Measurements from ENCODE around the gene HTRA3.
A peak's percentile ranks its signal among the peaks of the same experiment; 100 is the strongest.

Gene HTRA3

DNA sequence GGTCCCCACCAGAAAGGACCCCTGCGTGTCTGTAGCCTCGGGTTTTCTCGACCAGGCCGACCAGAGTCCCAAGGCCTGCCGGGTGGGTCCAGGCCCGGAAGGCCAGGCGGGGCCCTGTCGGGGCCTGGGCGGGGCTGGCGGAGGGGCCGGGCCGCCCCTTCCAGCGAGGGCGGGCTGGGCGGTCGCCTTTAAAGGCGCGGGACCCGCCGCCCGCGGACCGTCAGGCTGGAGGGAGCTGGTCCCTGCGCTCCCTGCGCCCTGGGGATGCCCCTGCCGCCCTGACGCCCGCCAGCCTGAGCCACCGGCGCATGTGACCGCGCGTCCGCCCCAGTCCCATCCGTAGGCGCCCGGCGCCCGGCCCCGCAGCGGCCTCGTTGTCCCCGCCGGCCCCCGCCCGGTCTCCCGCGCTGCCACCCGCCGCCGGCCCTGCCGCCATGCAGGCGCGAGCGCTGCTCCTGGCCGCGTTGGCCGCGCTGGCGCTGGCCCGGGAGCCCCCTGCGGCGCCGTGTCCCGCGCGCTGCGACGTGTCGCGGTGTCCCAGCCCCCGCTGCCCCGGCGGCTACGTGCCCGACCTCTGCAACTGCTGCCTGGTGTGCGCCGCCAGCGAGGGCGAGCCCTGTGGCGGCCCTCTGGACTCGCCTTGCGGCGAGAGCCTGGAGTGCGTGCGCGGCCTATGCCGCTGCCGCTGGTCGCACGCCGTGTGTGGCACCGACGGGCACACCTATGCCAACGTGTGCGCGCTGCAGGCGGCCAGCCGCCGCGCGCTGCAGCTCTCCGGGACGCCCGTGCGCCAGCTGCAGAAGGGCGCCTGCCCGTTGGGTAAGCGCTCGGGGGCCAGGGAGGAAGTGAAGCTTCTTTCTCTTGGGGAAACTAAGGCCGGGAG is at the start of gene HTRA3:
TSS of gene HTRA3 (plus strand) at position 220 of the 883 bp plus-strand sequence. CDS start at position 435, 215 bp downstream.
- peak; percentile 72 for DNase-seq (ENCODE audit: low spot score)

DNA sequence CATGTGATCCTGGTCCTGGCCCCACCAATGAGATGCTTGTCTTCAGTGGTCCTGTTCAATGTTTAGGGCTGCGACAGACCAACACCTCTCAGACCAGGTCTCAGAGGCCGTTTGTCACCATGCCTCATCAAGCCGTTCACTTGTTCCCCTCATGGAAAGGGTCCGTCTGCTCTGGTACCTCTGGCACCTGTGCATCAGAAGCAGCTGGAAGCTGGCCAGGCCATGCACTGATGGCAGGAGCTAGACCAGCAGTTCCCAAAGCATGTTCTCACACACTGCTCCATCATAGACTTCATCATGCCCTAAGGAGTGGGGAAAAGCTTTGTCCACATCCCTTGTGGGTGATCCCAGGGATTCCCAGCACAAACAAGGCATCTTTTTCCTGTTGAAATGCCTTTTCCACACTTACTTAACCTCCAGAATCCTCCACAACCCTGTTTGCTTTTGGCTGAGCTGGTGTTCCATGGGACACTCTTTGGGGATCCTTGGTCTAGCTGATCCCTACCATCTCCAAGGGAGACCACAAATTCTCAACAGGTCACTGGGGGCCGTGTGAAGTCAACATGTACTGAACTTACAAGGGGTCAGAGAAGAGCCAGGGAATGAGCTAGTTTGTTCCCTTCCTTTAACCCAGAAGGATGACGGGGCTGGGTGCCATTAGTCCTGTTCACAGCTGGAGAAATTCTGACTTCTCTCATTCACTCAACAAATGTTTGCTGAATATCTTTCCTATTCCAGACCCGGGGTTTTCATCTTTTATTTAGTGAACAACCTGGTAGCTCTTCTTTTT is 48.7 kb upstream of the HTRA3 start:
- no peak for DNase-seq (ENCODE audit: low spot score)

DNA sequence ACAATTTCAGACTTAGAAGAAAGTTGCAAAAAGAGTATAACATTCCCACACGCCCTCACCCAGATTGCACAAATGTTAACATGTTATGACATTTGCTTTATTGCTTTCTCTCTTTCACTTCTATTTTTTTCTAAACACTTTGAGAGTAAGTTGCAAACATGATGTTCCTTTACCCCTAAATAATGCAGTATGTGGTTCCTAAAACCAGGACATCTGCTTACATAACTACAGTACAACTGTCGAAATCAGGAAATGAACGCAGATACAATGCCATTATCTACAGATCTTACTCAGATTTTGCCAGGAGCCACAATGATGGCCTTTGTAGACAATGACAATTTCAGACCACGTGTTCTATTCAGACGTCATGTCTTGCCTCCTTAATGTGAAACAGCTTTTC is 48.1 kb upstream of the HTRA3 start:
- DNase-seq (ENCODE audit: low spot score) = peak; percentile 35

DNA sequence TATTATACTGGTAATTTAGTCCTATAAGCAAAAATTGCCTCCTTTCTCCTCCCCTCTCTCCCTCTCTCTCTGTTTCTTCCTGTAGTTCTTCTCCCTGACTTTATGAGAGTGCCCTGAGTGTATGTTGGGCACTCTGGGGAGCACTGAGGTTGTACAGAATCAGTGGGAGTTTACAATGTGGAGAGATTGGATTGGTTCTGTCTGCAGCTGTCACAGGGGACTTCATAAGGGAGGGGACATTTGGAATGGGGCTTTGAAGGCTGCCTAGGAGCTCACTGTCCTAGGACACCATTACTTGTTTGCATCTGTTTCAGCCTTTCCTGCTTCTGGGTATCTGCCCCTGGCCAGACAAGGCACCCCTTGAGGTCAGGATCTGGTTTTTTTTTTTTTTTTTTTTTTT is 47.6 kb upstream of the HTRA3 start:
- no peak for DNase-seq (ENCODE audit: low spot score)

DNA sequence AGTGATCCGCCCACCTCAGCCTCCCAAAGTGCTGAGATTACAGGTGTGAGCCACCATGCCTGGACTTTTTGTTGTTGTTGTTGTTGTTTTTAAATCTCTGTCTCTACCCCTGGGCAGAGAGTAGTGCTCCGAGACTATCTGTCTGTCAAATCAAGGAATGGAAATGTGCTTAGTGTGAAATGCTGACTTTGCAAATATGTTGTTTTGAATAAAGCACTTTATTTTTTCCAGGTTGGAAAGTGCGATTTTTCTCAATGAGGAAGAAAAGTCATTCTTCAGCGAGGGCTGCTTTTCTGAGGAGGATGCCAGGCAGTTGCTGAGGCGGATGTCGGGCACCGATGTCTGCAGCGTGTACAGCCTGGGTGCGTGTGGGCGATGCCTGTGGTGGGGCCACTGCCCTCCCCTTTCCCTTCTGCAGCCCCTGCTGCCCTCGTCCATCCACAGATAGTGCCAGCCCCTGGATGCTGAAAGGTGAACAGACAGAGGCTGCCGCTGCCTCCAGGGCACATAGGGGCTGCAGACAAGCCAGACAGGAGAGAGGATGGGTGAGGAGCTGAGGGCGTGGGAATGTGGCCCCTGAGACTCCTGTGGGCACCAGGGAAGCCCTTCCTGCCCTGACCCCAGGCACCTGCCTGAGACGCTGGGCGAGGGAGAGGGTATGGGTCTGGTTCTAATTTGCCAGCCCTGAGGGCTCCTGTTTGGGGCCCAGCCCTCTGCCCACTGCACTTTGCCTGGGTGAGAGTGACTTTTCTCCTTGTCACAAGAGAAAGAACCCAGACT is 46.8 kb upstream of the HTRA3 start:
- no peak for DNase-seq (ENCODE audit: low spot score)

DNA sequence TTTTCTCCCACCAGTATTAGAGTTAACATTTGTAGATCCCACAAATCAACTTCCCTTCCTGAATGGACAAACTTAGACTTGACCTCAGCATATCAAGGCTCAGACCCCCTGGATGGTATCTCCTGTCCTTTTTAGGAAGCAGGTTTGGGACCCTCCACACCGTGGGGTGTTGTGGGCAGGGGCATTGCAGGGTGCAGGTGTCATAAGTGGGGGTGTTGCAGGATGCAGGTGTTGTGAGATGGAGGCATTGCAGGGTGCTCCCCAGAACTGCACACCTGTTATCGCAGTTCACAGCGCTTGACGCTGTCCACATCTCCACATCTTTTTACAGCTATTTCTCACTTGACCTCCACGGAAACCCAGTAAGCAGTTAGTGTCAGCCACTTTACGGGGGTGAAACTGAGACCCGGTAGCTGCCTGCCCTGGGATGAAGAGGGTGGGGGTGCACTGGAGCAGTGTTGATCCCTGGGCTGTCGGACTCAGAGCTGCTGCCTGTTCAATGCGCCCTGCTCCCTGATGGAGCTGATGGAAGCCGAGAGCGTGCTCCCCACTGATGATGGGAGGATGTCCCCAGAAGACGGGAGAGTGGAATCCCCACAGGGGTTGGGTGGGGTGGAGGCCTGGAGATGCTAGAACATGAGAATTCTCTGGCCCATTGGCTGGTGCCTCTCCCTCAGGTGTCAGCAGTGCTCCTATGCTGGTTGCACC is 45.1 kb upstream of the HTRA3 start:
- no peak for DNase-seq (ENCODE audit: low spot score)

DNA sequence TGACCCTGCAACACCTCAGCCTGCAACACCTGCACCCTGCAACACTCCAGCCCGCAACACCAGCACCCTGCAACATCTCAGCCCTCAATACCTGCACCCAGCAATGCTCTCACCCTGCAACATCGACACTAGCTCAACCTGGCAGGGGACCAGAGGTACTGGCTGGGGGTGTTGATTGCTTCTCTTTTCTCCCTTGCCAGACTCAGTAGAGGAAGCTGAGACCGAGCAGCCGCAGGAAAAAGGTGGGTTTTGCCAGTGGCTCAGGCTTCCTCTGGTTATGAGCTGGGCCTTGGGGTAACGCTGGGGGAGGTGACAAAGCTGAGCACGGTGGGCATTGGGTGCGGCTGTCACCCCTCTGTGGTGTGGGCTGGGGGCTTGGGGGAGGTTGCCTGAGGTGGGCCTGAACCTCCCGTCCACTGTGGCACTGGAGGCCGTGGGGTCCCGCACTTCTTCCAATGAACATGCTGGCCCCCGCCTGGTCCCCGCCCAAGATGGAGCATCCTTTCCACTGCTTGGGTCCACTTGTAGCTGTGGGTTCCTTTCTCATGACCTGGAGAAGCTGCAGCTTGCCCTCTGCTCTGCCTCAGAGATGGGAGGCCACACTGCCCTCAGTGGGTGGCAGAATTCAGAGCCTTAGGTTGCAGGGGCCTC is 44.5 kb upstream of the HTRA3 start:
- no peak for DNase-seq (ENCODE audit: low spot score)

DNA sequence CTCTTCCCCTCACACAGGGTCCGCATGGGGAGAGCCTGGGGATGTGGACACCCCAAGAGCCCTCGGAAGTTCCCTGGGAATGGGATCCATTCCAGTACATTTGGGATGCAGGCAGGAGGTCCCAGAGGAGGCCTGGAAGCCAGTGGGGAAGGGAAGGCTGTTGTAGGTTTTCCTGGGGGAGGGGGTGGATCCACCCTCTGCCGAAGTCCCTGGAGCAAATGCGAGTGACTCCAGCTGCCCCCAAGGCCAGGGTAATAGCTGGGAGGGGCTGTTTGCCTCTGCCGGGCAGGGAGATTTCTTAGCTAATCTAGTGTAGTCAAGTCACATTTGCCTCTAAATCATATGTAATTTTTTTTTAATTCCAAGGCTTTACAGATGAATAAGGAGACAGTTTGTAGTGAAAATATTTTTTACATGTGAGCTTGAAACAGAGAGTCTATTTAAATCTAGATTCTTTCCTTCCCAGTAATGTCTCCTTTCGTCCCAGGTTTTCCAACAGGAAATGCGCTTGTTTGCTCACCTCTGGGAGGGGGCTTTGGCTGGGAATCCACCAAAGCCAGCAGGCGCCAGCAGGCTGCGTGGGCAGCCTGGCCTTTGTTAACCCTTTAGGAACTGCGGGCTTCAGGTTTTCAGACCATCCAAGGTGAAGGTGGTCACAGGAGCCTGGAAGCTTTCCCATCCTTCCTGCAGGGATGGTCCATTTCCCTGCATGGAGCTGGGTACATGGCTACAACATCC is 43.7 kb upstream of the HTRA3 start:
- DNase-seq (ENCODE audit: low spot score) = no peak

DNA sequence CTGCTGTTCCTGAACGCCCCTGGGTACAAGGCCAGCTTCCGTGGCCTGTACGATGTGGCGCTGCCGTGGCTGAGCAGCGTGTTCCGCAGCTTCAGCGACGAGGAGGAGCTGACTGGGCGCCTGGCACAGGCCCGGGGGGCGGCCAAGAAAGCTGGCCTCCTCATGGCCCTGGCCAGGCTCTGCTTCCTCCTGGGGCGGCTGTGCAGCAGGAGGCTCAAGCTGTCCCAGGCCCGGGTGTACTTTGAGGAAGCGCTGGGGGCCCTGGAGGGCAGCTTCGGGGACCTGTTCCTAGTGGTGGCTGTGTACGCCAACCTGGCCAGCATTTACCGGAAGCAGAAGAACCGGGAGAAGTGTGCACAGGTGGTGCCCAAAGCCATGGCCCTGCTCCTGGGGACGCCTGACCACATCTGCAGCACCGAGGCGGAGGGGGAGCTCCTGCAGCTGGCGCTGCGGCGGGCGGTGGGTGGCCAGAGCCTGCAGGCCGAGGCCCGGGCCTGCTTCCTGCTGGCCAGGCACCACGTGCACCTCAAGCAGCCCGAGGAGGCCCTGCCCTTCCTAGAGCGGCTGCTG is 42.3 kb upstream of the HTRA3 start:
- no peak for DNase-seq (ENCODE audit: low spot score)

DNA sequence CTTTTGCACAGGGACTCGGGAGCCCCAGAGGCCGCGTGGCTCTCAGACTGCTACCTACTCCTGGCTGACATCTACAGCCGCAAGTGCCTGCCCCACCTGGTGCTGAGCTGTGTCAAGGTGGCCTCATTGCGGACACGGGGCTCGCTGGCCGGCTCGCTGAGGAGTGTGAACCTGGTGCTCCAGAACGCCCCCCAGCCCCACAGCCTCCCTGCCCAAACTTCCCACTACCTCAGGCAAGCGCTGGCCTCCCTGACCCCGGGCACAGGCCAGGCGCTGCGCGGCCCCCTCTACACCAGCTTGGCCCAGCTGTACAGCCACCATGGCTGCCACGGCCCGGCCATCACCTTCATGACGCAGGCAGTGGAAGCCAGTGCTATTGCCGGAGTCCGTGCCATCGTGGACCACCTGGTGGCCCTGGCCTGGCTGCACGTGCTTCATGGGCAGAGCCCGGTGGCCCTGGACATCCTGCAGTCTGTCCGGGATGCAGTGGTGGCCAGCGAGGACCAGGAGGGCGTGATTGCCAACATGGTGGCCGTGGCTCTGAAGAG is 41.7 kb upstream of the HTRA3 start:
- no peak for DNase-seq (ENCODE audit: low spot score)

DNA sequence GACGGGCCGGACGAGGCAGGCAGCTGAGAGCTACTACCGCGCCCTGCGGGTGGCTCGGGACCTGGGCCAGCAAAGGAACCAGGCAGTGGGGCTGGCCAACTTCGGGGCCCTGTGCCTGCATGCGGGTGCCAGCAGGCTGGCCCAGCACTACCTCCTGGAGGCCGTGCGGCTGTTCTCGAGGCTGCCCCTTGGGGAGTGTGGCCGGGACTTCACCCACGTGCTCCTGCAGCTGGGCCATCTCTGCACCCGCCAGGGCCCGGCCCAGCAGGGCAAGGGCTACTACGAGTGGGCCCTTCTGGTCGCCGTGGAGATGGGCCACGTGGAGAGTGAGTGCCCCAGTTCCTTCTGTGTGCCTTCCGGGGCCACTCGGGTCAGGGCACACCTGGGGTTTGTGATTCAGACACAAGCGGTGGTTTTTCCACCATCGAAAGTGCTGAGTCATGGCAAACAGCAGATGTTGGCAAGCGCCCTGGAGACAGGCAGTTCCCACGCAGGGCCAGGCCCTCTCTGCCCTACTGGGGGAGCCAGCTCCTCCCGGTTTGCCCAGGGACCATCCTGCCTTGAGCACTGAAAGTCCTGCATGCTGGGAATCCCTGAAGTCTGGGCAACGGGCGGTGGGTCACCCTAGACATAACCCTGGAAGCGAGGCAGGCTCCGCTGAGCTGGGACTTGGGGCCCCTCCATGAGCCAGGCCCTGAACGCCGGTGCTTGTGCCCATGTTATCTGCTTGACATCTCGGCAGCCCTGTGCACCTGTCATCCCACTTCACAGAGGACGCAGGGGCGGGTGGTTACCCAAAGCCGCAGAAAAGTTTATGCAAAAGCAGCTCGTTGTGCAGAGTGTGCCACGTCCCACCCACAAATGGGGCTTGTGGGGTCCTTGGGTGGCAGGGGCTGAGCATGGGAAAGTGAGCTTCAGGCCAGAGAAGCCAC is 41.0 kb upstream of the HTRA3 start:
- peak; percentile 80 for DNase-seq (ENCODE audit: low spot score)

DNA sequence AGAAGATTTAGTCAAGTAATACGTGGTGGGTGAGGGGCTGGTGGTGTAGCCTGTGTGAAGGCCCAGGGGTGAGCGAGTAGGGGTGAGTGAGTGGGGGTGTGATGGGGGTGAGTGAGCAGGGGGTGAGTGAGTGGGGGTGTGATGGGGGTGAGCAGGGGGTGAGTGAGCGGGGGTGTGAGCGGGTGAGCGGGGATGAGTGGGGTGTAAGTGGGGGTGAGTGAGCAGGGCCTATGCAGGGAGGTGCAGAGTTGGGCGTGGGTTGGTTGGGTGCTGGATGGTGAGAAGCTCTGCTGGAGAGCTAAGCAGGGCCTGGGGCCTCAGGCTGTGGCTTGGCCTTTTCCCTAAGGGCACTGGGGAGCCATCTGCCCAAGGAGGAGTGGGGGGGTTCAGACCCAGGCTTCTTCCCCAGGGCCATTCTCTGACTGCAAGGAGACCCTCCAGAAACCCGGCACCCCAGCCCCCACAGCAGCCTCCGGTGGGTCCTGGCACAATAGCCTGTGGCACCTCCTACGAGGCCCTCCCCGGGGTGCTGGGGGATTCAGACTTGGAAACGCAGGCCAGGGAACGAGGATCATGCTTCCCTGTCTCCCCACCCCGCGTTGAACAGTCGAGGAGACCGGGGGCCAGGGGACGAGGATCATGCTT is 40.1 kb upstream of the HTRA3 start:
- DNase-seq (ENCODE audit: low spot score) = no peak

DNA sequence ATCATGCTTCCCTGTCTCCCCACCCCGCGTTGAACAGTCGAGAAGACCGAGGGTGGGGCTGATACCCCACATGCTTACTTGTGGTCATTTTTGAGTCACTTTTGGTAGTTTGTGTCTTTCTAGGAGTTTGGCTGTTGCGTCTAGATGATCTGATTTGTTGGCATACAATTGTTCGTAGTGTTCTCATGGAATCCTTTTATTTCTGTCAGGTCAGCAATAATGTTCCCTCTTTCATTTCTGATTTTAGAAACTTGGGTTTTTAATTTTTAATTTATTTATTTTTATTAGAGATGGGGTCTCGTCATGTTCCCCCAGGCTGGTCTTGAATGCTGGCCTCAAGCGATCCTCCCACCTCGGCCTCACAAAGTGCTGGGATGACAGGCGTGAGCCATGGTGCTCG is 39.5 kb upstream of the HTRA3 start:
- DNase-seq (ENCODE audit: low spot score) = no peak

DNA sequence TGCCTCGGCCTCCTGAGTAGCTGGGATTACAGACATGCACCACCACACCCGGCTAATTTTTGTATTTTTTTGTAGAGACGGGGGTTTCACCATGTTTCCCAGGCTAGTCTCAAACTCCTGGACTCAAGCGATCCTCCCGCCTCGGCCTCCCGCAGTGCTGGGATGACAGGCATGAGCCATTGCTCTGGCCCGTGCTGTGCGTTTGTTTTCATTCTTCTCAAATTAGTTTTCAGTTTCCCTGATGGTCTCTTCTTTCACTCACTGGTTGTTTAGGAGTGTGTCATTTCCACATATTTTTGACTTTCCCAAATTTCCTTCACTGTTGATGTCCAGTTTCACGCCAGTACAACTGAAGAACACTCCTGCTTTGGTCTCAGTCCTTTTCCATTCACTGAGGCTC is 38.7 kb upstream of the HTRA3 start:
- no peak for DNase-seq (ENCODE audit: low spot score)

DNA sequence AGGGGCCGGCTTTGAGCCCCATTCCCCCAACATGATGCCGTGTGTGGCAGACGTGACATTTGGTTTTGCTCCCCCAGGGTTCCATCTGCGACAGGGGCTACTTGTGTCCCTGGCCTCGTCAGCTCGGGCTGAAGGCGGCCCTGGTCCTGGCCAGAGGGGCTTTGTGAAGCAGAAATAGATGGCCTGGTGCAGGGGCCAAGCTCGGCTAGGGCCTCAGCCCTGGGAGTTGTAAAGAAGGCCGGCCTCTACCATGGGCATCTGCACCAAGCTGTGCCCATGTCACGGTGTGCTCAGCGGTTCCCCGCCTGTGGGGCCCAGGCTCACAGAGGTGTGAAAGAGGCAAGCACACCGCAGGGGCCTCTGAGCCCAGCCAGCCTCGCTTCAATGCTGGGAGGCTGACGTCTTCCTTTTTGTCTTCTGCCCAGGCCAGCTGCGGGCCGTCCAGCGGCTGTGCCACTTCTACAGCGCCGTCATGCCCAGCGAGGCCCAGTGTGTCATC is 38.0 kb upstream of the HTRA3 start:
- DNase-seq (ENCODE audit: low spot score) = no peak

DNA sequence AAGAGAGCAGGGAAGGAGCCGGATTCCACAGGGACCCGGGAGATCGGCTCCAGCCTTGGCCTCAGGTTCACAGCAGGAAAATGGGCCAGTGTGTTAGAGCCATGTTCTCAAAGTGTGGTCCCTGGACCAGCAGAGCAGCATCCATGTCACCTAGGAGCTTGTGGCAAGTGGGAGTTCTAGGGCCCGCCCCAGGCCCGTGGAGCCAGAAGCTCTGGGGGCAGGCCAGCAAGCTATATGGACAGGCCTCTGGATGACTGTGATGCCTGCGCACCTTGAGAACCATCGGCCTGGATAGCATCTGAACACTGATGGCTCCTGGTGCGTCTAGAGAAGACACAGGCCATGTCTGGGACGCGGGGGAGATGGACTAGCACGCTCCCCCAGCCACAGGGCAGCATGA is 36.8 kb upstream of the HTRA3 start:
- no peak for DNase-seq (ENCODE audit: low spot score)

DNA sequence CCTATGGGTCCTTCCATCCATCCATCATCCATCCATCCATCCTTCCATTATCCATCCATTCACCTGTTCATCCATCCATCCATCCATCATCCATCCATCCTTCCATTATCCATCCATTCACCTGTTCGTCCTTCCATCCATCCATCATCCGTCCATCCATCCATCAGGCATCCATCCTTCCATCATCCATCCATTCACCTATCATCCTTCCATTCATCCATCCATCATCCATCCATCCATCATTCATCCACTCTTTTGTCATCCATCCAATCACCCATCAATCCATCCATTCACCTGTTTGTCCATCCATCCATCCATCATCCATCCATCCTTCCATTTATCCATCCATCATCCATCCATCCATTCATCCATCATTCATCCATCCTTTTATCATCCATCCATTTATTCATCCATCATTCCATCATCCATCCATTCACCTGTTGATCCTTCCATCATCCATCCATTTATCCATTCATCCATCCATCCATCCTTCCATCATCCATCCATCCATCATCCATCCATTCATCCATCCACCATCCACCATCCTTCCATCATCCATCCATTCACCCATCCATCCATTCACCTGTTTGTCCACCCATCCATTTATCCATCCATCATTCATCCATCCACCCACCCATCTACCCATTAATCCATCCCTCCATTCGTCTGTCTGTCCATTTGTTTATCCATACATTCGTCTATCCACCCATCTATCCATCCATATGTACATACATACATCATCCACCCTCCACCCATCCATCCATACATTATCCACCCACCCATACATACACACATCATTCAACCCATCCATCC is 35.7 kb upstream of the HTRA3 start:
- no peak for DNase-seq (ENCODE audit: low spot score)
